Cortex of kidney (tissue), 1 donor: ENCODE results near the gene TIMM44.

Experiments
- DNase-seq: peaks from one replicate; lab custom pipeline; 2025; lab: John Stamatoyannopoulos, UW

The TIMM44 gene

GRCh38 chr19:7914099-7914498, 29.4 kb downstream of the TIMM44 start:
- no peak for DNase-seq

GRCh38 chr19:7913652-7914051, 29.8 kb downstream of the TIMM44 start:
- no peak for DNase-seq

GRCh38 chr19:7912697-7913564, 30.5 kb downstream of the TIMM44 start:
- no peak for DNase-seq

- no peak for DNase-seq
Measured at GRCh38 chr19:7912144-7912696, 31.2 kb downstream of the TIMM44 start.

GRCh38 chr19:7911508-7912143, 31.8 kb downstream of the TIMM44 start:
- no peak for DNase-seq

GRCh38 chr19:7910321-7911161, 32.9 kb downstream of the TIMM44 start:
- DNase-seq: no peak

GRCh38 chr19:7909471-7910067, 33.9 kb downstream of the TIMM44 start:
- DNase-seq: no peak

GRCh38 chr19:7908742-7909461, 34.6 kb downstream of the TIMM44 start:
- no peak for DNase-seq

GRCh38 chr19:7908078-7908699, 35.3 kb downstream of the TIMM44 start:
- DNase-seq: no peak

GRCh38 chr19:7907544-7907943, 35.9 kb downstream of the TIMM44 start:
- no peak for DNase-seq

- no peak for DNase-seq
Measured at GRCh38 chr19:7907122-7907521, 36.3 kb downstream of the TIMM44 start.

- DNase-seq: no peak
Measured at GRCh38 chr19:7905859-7906258, 37.6 kb downstream of the TIMM44 start.

- no peak for DNase-seq
Measured at GRCh38 chr19:7905268-7905667, 38.2 kb downstream of the TIMM44 start.

- DNase-seq: no peak
Measured at GRCh38 chr19:7904074-7905020, 39.1 kb downstream of the TIMM44 start.

- peak; percentile 96 for DNase-seq
Measured at GRCh38 chr19:7903244-7904073, 40.0 kb downstream of the TIMM44 start, which contains the start of gene MAP2K7. TSS of gene MAP2K7 (plus strand) at chr19:7903877. CDS start at chr19:7903945, 68 bp downstream.

GRCh38 chr19:7902796-7903243, 40.6 kb downstream of the TIMM44 start:
- no peak for DNase-seq

GRCh38 chr19:7901337-7901736, 42.1 kb downstream of the TIMM44 start:
- no peak for DNase-seq

- no peak for DNase-seq
Measured at GRCh38 chr19:7900931-7901330, 42.5 kb downstream of the TIMM44 start.
